ENCODE measurements around the gene CD19. TPM values are rescaled to one million over a fixed set of nuclear protein-coding genes. Genes with fewer than 3 reads are reported as not detected.
A peak's percentile ranks its signal among the peaks of the same experiment; 100 is the strongest.
"Not testable (repeated sequence)": the region's sequence is repeated elsewhere in the genome, so short reads cannot be mapped to it uniquely, and the experiment has no call there.

Gene CD19
- total RNA-seq, 1 donor from 2014 or later = not detected

GRCh38 chr16:28974007-28974436 lies 42.3 kb downstream of the CD19 start:
- TF ChIP-seq CTCF (IDR thresholded peaks at IDR 0.05; ENCODE audit: unreplicated experiment) = peak; percentile 47

GRCh38 chr16:28974437-28975157 lies 42.8 kb downstream of the CD19 start, which contains the start of gene SPNS1:
TSS of gene SPNS1 (plus strand) at chr16:28974778. CDS start at chr16:28975152, 374 bp downstream.
- H3K27ac Mint-ChIP-seq = peak within 1 kb of the TSS; percentile 97
- no peaks in the 10 kb centered on the region for H3K36me3 Mint-ChIP-seq
- H3K4me3 Mint-ChIP-seq = peak within 1 kb of the TSS; percentile 93
- no peaks in the 10 kb centered on the region for H3K27me3 Mint-ChIP-seq (ENCODE audit: low read depth)
- H3K4me1 Mint-ChIP-seq = peaks cover 13% of the 10 kb centered on the region
- no peaks in the 10 kb centered on the region for H3K9me3 Mint-ChIP-seq
- TF ChIP-seq CTCF (IDR thresholded peaks at IDR 0.05; ENCODE audit: unreplicated experiment) = no peak
- peak; percentile 92 to 96 for DNase-seq (ENCODE audit: low spot score in 2 of 2, unreplicated experiment in 2 of 2)

More at GRCh38 chr16:28974007-28974436, 42.3 kb downstream of the CD19 start:
- Mint-ChIP-seq H3K36me3 (no peaks in the 10 kb centered on the region), H3K27ac (peak overlapping the region; percentile 97), H3K9me3 (no peaks in the 10 kb centered on the region), H3K27me3 (ENCODE audit: low read depth) (no peaks in the 10 kb centered on the region), H3K4me1 (peaks cover 13% of the 10 kb centered on the region), H3K4me3 (peak overlapping the region; percentile 93)
- DNase-seq (ENCODE audit: low spot score in 2 of 2, unreplicated experiment in 2 of 2) = peak in 1 of 2 experiments; percentile 68

- H3K36me3 Mint-ChIP-seq = no peaks in the 10 kb centered on the region
- peak overlapping the region; percentile 93 for H3K4me3 Mint-ChIP-seq
- H3K27ac Mint-ChIP-seq = peak overlapping the region; percentile 92
- DNase-seq (ENCODE audit: low spot score in 2 of 2, unreplicated experiment in 2 of 2) = no peak
- no peaks in the 10 kb centered on the region for H3K9me3 Mint-ChIP-seq
- no peaks in the 10 kb centered on the region for H3K27me3 Mint-ChIP-seq (ENCODE audit: low read depth)
- TF ChIP-seq CTCF (IDR thresholded peaks at IDR 0.05; ENCODE audit: unreplicated experiment) = no peak
- peaks cover 13% of the 10 kb centered on the region for H3K4me1 Mint-ChIP-seq
Measured at GRCh38 chr16:28975158-28975599, 43.4 kb downstream of the CD19 start.

- DNase-seq (ENCODE audit: low spot score in 2 of 2, unreplicated experiment in 2 of 2) = no peak
- no peak overlapping the region for H3K4me3 Mint-ChIP-seq
- H3K9me3 Mint-ChIP-seq = no peaks in the 10 kb centered on the region
- H3K27me3 Mint-ChIP-seq (ENCODE audit: low read depth) = no peaks in the 10 kb centered on the region
- H3K27ac Mint-ChIP-seq = no peak overlapping the region
- TF ChIP-seq CTCF (IDR thresholded peaks at IDR 0.05; ENCODE audit: unreplicated experiment) = peak; percentile 43
- H3K36me3 Mint-ChIP-seq = peaks cover 9% of the 10 kb centered on the region
- peaks cover 13% of the 10 kb centered on the region for H3K4me1 Mint-ChIP-seq
Measured at GRCh38 chr16:28977703-28978662, 46.2 kb downstream of the CD19 start.

GRCh38 chr16:28980330-28980729 lies 48.6 kb downstream of the CD19 start:
- not testable (repeated sequence) for H3K27me3 Mint-ChIP-seq (ENCODE audit: low read depth); H3K4me3 Mint-ChIP-seq; H3K9me3 Mint-ChIP-seq; DNase-seq (ENCODE audit: low spot score in 2 of 2, unreplicated experiment in 2 of 2); H3K4me1 Mint-ChIP-seq; H3K27ac Mint-ChIP-seq
- peak; percentile 22 for TF ChIP-seq CTCF (IDR thresholded peaks at IDR 0.05; ENCODE audit: unreplicated experiment)
- peaks cover 20% of the 10 kb centered on the region for H3K36me3 Mint-ChIP-seq

All from mesothelial cell of epicardium (in vitro differentiated cells).